Panc1 (cell line): ENCODE data around the gene CRYGN. TPM values are rescaled to one million over a fixed set of nuclear protein-coding genes. Genes with fewer than 3 reads are reported as not detected.

Source experiments
- ATAC-seq: fragments of 200-7000 bp; cut with Tn5 transposase; 2 replicates; pipeline ENCODE4 v1.9.1; 2020; ENCODE audit warnings: mild to moderate bottlenecking, moderate library complexity
- BruUV-seq: library from RNA; stranded (reverse); fragments of 400-500 nt; replicated peaks from 2 replicates; lab custom pipeline; 2021; lab: Mats Ljungman, UMichigan
- CTCF ChIA-PET: fragments of 300-600 bp; sonication (Branson Sonifier 250); formaldehyde crosslinking; loops from one replicate; lab custom pipeline; 2022; ENCODE audit warnings: antibody characterized with exemption; lab: Charles Lee
- POLR2A ChIA-PET: fragments of 300-600 bp; sonication (Branson Sonifier 250); formaldehyde crosslinking; loops from one replicate; lab custom pipeline; 2022; ENCODE audit warnings: antibody characterized with exemption; lab: Charles Lee
- DNase-seq: peaks from one replicate; pipeline ENCODE4 v3.0.0-alpha.2; 2010; ENCODE audit warnings: low read depth, low spot score
- H3K27ac ChIP-seq: 2 replicates; pipeline ENCODE4 v1.5.1; 2011; ENCODE audit warnings: mild to moderate bottlenecking, low read length, inconsistent platforms
- H3K27me3 ChIP-seq: fragments of 200-500 bp; sonication (Bioruptor generic); 2 replicates; pipeline ENCODE4 v1.6.0; 2014; ENCODE audit warnings: low read length, inconsistent platforms; ENCODE audit not compliant: control insufficient read depth, insufficient read depth
- H3K36me3 ChIP-seq: fragments of 200-500 bp; sonication (Bioruptor generic); 2 replicates; pipeline ENCODE4 v1.5.1; 2014; ENCODE audit warnings: inconsistent platforms, mild to moderate bottlenecking, low read length, moderate library complexity; ENCODE audit not compliant: control insufficient read depth, insufficient read depth
- H3K4me1 ChIP-seq: 2 replicates; pipeline ENCODE4 v1.5.1; 2011; ENCODE audit warnings: inconsistent platforms, mild to moderate bottlenecking, low read length, moderate library complexity; ENCODE audit not compliant: control insufficient read depth, insufficient read depth
- H3K4me3 ChIP-seq, 2 experiments: 2 replicates each; pipeline ENCODE4 v1.5.1; 2011 to 2012; ENCODE audit warnings: low read depth in 2 of 2, low read length in 2 of 2, mild to moderate bottlenecking in 2 of 2, inconsistent platforms in 1 of 2, moderate library complexity in 1 of 2
- H3K9me3 ChIP-seq: fragments of 200-500 bp; sonication (Bioruptor generic); 2 replicates; pipeline ENCODE4 v1.5.1; 2014; ENCODE audit warnings: low read depth, mild to moderate bottlenecking, inconsistent platforms, low read length, moderate library complexity; ENCODE audit not compliant: control insufficient read depth, insufficient read depth
- CTCF ChIP-seq: fragments of 450-650 bp; IDR thresholded peaks from 2 replicates; pipeline ENCODE4 v1.5.1; 2017; ENCODE audit warnings: mild to moderate bottlenecking
- POLR2AphosphoS5 ChIP-seq: IDR thresholded peaks from 2 replicates; pipeline ENCODE4 v1.6.1; 2012; ENCODE audit warnings: mild to moderate bottlenecking, low read depth, low read length, moderate library complexity
- REST ChIP-seq, 2 experiments: IDR thresholded peaks; 2 replicates each; pipeline ENCODE4 v1.6.1; 2011 to 2012; ENCODE audit warnings: low read depth in 2 of 2, control low read depth in 1 of 2, low read length in 1 of 2, mild to moderate bottlenecking in 1 of 2, moderate library complexity in 1 of 2; ENCODE audit not compliant: insufficient read depth in 1 of 2
- SIN3A ChIP-seq: IDR thresholded peaks from 2 replicates; pipeline ENCODE4 v1.6.1; 2012; ENCODE audit warnings: low read depth, mild to moderate bottlenecking, low read length, moderate library complexity, borderline replicate concordance; ENCODE audit not compliant: insufficient read depth
- TCF7L2 ChIP-seq: IDR thresholded peaks from 2 replicates; pipeline ENCODE4 v1.6.1; 2011; ENCODE audit warnings: mild to moderate bottlenecking, low read depth, low read length, inconsistent platforms
- in situ Hi-C: cut with HindIII; loops from 2 replicates; pipeline ENCODE4 v1.10.0; 2016; ENCODE audit warnings: low sequenced_read_pairs, low pct_unique_long_range_greater_than_20kb
- intact Hi-C: fragments of 100-400 bp; cut with micrococcal nuclease; formaldehyde crosslinking; loops from one replicate; pipeline ENCODE4 v1.10.0; 2022; ENCODE audit not compliant: unreplicated experiment
- total RNA-seq: library from RNA; stranded (reverse); gene quantifications from one replicate; pipeline ENCODE4 v1.2.1, GENCODE V29; 2021; ENCODE audit not compliant: unreplicated experiment

The CRYGN gene
- total RNA-seq, 1 experiment from 2014 or later = 0.74 TPM

- no peaks in the 10 kb centered on the region for H3K36me3 ChIP-seq
- no peak overlapping the region for H3K4me3 ChIP-seq
- in situ Hi-C loops (no loop called here), intact Hi-C loops (no loop called here)
- no TSS peak for BruUV-seq
- H3K27me3 ChIP-seq = no peaks in the 10 kb centered on the region
- H3K4me1 ChIP-seq = peaks cover 10% of the 10 kb centered on the region
- no peak overlapping the region for H3K27ac ChIP-seq
- TF ChIP-seq SIN3A (no peak), REST (IDR thresholded peaks at IDR 0.05; ENCODE audit: insufficient read depth in 1 of 2, low read depth in 2 of 2, low read length in 1 of 2) (no peak), POLR2AphosphoS5 (no peak), TCF7L2 (no peak), CTCF (no peak)
- no peak for DNase-seq
- ChIA-PET POLR2A (no interaction called here), CTCF (no interaction called here)
- no peak for ATAC-seq
- no peaks in the 10 kb centered on the region for H3K9me3 ChIP-seq
Observed at GRCh38 chr7:151389768-151390597, 50.0 kb downstream of the CRYGN start.

GRCh38 chr7:151389096-151389767, 50.7 kb downstream of the CRYGN start:
- Histone ChIP-seq H3K27ac (no peak overlapping the region), H3K4me3 (no peak overlapping the region), H3K36me3 (no peaks in the 10 kb centered on the region), H3K9me3 (no peaks in the 10 kb centered on the region), H3K4me1 (peaks cover 10% of the 10 kb centered on the region), H3K27me3 (no peaks in the 10 kb centered on the region)
- intact Hi-C loops (no loop called here), in situ Hi-C loops (no loop called here)
- BruUV-seq = no TSS peak
- ChIA-PET POLR2A (no interaction called here), CTCF (no interaction called here)
- DNase-seq (no peak), ATAC-seq (no peak)
- TF ChIP-seq POLR2AphosphoS5 (no peak), CTCF (no peak), TCF7L2 (no peak), REST (IDR thresholded peaks at IDR 0.05; ENCODE audit: insufficient read depth in 1 of 2, low read depth in 2 of 2, low read length in 1 of 2) (no peak), SIN3A (no peak)
